SK-N-SH (cell line): ENCODE results near the gene PPP1R12C. TPM values are rescaled to one million over a fixed set of nuclear protein-coding genes. Genes with fewer than 3 reads are reported as not detected.
A peak's percentile ranks its signal among the peaks of the same experiment; 100 is the strongest.

Experiments
- CTCF ChIA-PET: fragments of 300-600, 350-600 bp; formaldehyde crosslinking; extraction: SDS; loops from one replicate; lab custom pipeline; 2021; lab: Yijun Ruan, JAX
- POLR2A ChIA-PET: fragments of 350-600 bp; sonication (Branson Sonifier 250); formaldehyde crosslinking; extraction: SDS; loops from one replicate; lab custom pipeline; 2020; ENCODE audit warnings: antibody characterized with exemption, inconsistent platforms; lab: Yijun Ruan, JAX
- DNase-seq: peaks from one replicate; pipeline ENCODE4 v3.0.0; 2012
- H2AFZ ChIP-seq: fragments of 200-600 bp; sonication (generic); 2 replicates; pipeline ENCODE4 v1.8.1; 2016; ENCODE audit warnings: antibody characterized with exemption, mild to moderate bottlenecking, low read depth
- H3F3A ChIP-seq: fragments of 200-600 bp; sonication (generic); replicated peaks from 2 replicates; pipeline ENCODE3; 2016; ENCODE audit warnings: antibody characterized with exemption, mild to moderate bottlenecking; ENCODE audit not compliant: insufficient read depth
- H3K27ac ChIP-seq, 2 experiments: fragments of 200-500 bp in 1 of 2; fragments of 200-600 bp in 1 of 2; sonication (Bioruptor generic) in 1 of 2; sonication (generic), shearing (Covaris generic) in 1 of 2; 2 replicates each; pipeline versions ENCODE4 v1.5.1 to v1.6.1; 2014 to 2016; ENCODE audit warnings: low read depth in 2 of 2, inconsistent platforms in 1 of 2, low read length in 1 of 2, mild to moderate bottlenecking in 1 of 2, mixed read lengths in 1 of 2
- H3K27me3 ChIP-seq: fragments of 200-600 bp; sonication (generic), shearing (Covaris generic); 2 replicates; pipeline ENCODE4 v1.6.1; 2016; ENCODE audit warnings: mixed run types; ENCODE audit not compliant: insufficient read depth
- H3K36me3 ChIP-seq, 2 experiments: fragments of 200-500 bp in 1 of 2; fragments of 200-600 bp in 1 of 2; sonication (Bioruptor generic) in 1 of 2; sonication (generic) in 1 of 2; replicated peaks in 1 of 2; 2 replicates each; pipeline versions ENCODE3 to v1.5.1; 2014 to 2016; ENCODE audit warnings: low read length in 1 of 2, mild to moderate bottlenecking in 1 of 2; ENCODE audit not compliant: insufficient read depth in 2 of 2, control insufficient read depth in 1 of 2
- H3K4me1 ChIP-seq, 2 experiments: fragments of 200-500 bp in 1 of 2; fragments of 200-600 bp in 1 of 2; sonication (Bioruptor generic) in 1 of 2; sonication (generic), shearing (Covaris generic) in 1 of 2; 2 replicates each; pipeline versions ENCODE4 v1.5.1 to v1.6.1; 2014 to 2016; ENCODE audit warnings: low read depth in 1 of 2, low read length in 1 of 2, mixed run types in 1 of 2; ENCODE audit not compliant: insufficient read depth in 2 of 2, control insufficient read depth in 1 of 2
- H3K4me2 ChIP-seq: fragments of 200-600 bp; sonication (generic), shearing (Covaris generic); 2 replicates; pipeline ENCODE4 v1.6.1; 2017; ENCODE audit warnings: mixed run types
- H3K4me3 ChIP-seq, 2 experiments: fragments of 200-500 bp in 1 of 2; fragments of 200-600 bp in 1 of 2; sonication (Bioruptor generic) in 1 of 2; sonication (generic), shearing (Covaris generic) in 1 of 2; 2 replicates each; pipeline versions ENCODE4 v1.5.1 to v1.8.1; 2014 to 2016; ENCODE audit warnings: low read depth in 2 of 2, inconsistent platforms in 1 of 2, low read length in 1 of 2, mild to moderate bottlenecking in 1 of 2, mixed read lengths in 1 of 2, moderate library complexity in 1 of 2
- H3K79me2 ChIP-seq: fragments of 200-600 bp; sonication (generic); 2 replicates; pipeline ENCODE4 v1.8.1; 2017; ENCODE audit warnings: mild to moderate bottlenecking; ENCODE audit not compliant: insufficient read depth
- H3K9ac ChIP-seq: fragments of 200-600 bp; sonication (generic); 2 replicates; pipeline ENCODE4 v1.6.1; 2017; ENCODE audit warnings: mixed run types
- H3K9me2 ChIP-seq: fragments of 200-600 bp; sonication (generic); 2 replicates; pipeline ENCODE4 v1.6.1; 2017; ENCODE audit warnings: mixed run types
- H3K9me3 ChIP-seq: fragments of 200-600 bp; sonication (generic); 2 replicates; pipeline ENCODE4 v1.6.1; 2017; ENCODE audit warnings: mixed run types, mild to moderate bottlenecking, moderate library complexity
- H4K20me1 ChIP-seq: fragments of 200-600 bp; sonication (generic); 2 replicates; pipeline ENCODE4 v1.6.1; 2017; ENCODE audit warnings: mild to moderate bottlenecking, mixed run types; ENCODE audit not compliant: insufficient read depth
- ELF1 ChIP-seq: IDR thresholded peaks from 2 replicates; pipeline ENCODE4 v1.4.0; 2012
- EP300 ChIP-seq, 2 experiments: IDR thresholded peaks; 2 replicates each; pipeline versions ENCODE4 v1.4.0 to v1.6.1; 2012; ENCODE audit warnings: borderline replicate concordance in 1 of 2, low read depth in 1 of 2, low read length in 1 of 2
- FOSL2 ChIP-seq: IDR thresholded peaks from 2 replicates; pipeline ENCODE4 v1.4.0; 2012; ENCODE audit warnings: low read depth, mild to moderate bottlenecking, moderate library complexity, borderline replicate concordance
- FOXJ3 ChIP-seq: sonication (generic); formaldehyde crosslinking; IDR thresholded peaks from 2 replicates; pipeline ENCODE4 v1.5.1; 2020; ENCODE audit warnings: mild to moderate bottlenecking, missing genetic modification reagents
- GABPA ChIP-seq: IDR thresholded peaks from 2 replicates; pipeline ENCODE4 v1.4.0; 2012; ENCODE audit warnings: low read depth, mild to moderate bottlenecking
- MXI1 ChIP-seq: IDR thresholded peaks from 2 replicates; pipeline ENCODE4 v1.6.1; 2012; ENCODE audit warnings: mild to moderate bottlenecking, low read depth, low read length, improper control_type of control experiment
- NFIC ChIP-seq: IDR thresholded peaks from 2 replicates; pipeline ENCODE4 v1.4.0; 2012; ENCODE audit warnings: borderline replicate concordance
- NRF1 ChIP-seq: IDR thresholded peaks from 2 replicates; pipeline ENCODE4 v1.6.1; 2012; ENCODE audit warnings: low read depth, mild to moderate bottlenecking, low read length
- RAD21 ChIP-seq: IDR thresholded peaks from 2 replicates; pipeline ENCODE4 v1.6.1; 2012; ENCODE audit warnings: mild to moderate bottlenecking, low read length
- RCOR1 ChIP-seq: fragments of 150-350 bp; IDR thresholded peaks from 2 replicates; pipeline ENCODE4 v1.6.1; 2017; ENCODE audit warnings: antibody characterized with exemption, low read length
- RXRA ChIP-seq: IDR thresholded peaks from 2 replicates; pipeline ENCODE4 v1.4.0; 2012; ENCODE audit warnings: low read depth, mild to moderate bottlenecking, borderline replicate concordance
- SIN3A ChIP-seq: IDR thresholded peaks from 2 replicates; pipeline ENCODE4 v1.6.1; 2012; ENCODE audit warnings: low read depth, mild to moderate bottlenecking, low read length, moderate library complexity, borderline replicate concordance
- TAF1 ChIP-seq: IDR thresholded peaks from 2 replicates; pipeline ENCODE4 v1.6.1; 2012; ENCODE audit warnings: low read depth, mild to moderate bottlenecking, low read length, moderate library complexity, borderline replicate concordance
- TCF12 ChIP-seq: IDR thresholded peaks from 2 replicates; pipeline ENCODE4 v1.4.0; 2012
- TEAD4 ChIP-seq: IDR thresholded peaks from 2 replicates; pipeline ENCODE4 v1.4.0; 2012; ENCODE audit warnings: mild to moderate bottlenecking, borderline replicate concordance; ENCODE audit not compliant: insufficient read depth
- WGBS: methylation state at CpG from one replicate; pipeline ENCODE4 v1.1.6; 2017; ENCODE audit warnings: low lambda C conversion rate; 5-methylcytosine and 5-hydroxymethylcytosine counted together
- polyA plus RNA-seq, 3 experiments: library from polyadenylated mRNA; depleted of rRNA; stranded (reverse); fragments of >200 nt; gene quantifications; 2 replicates each; pipeline ENCODE4 v1.2.3, GENCODE V29; 2012
- TF ChIP-seq, protein P1 (sequence below): fragments of 150-350 bp; IDR thresholded peaks from 2 replicates; pipeline ENCODE4 v1.6.1; 2017; ENCODE audit warnings: antibody characterized with exemption, low read length, low read depth, borderline replicate concordance
- TF ChIP-seq, protein P2 (sequence below): IDR thresholded peaks from 2 replicates; pipeline ENCODE4 v1.4.0; 2012; ENCODE audit warnings: low read depth, borderline replicate concordance
- TF ChIP-seq, protein P3 (sequence below): IDR thresholded peaks from 2 replicates; pipeline ENCODE4; 2012
- TF ChIP-seq, protein P4 (sequence below): fragments of 150-350 bp; IDR thresholded peaks from 2 replicates; pipeline ENCODE4 v1.6.1; 2016; ENCODE audit warnings: mild to moderate bottlenecking, low read depth, low read length
- TF ChIP-seq, protein P5 (sequence below): fragments of 200-600 bp; sonication (generic); IDR thresholded peaks from 2 replicates; pipeline ENCODE4 v1.6.1; 2017; ENCODE audit warnings: antibody characterized with exemption, mild to moderate bottlenecking, moderate library complexity

Gene PPP1R12C
- polyA plus RNA-seq, 1 of the 3 experiments (the other 2 are of a cell fraction), result 83.9 TPM

DNA sequence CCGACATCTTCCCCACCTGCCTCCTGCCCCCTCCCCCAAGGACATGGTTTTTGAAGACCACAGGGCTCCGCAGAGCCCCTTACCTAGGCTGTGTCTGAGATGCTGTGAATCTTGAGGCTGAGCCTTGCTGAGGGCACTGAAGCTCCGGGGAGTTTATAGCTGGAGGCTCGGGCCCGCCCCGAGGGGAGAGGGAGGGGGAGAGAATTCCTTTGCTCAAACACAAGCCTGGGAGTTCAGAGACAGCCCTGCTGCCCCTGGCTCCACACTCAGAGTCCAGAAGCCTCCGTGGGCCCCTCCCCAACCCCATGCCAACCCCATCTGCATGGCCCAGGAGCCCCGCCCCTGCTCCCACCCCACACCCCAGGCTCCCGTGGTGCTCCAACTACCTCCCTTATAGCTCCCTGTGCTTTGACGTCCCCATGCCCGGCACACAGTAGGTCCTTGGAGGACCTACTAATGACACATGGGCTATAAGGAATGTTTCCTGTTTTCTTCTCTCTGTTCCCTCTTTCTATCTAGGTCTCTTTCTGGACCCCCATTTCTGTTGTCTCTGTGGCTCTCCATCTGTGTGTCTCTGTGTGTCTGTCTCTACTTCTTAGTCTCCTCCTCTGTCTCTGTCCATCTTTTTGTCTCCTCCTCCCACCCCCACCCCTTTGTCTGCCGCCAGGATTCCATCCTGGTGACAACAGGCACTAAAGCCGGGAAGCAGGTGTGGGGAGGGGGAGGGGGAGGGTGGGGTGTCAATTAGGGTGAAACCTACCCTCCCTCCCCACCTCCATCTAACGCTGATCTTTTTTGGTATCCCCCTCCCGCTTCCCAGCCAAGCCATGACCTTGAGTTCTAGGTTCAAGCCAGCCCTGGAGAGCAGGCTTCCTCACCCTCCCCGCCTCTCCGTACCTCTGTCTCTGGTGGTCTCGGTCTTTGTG, 31.9 kb upstream of the PPP1R12C start, which contains the start of gene TNNT1 (continued):
- TF ChIP-seq, protein P1, sequence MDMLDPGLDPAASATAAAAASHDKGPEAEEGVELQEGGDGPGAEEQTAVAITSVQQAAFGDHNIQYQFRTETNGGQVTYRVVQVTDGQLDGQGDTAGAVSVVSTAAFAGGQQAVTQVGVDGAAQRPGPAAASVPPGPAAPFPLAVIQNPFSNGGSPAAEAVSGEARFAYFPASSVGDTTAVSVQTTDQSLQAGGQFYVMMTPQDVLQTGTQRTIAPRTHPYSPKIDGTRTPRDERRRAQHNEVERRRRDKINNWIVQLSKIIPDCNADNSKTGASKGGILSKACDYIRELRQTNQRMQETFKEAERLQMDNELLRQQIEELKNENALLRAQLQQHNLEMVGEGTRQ, result no peak
- TF ChIP-seq, protein P2, sequence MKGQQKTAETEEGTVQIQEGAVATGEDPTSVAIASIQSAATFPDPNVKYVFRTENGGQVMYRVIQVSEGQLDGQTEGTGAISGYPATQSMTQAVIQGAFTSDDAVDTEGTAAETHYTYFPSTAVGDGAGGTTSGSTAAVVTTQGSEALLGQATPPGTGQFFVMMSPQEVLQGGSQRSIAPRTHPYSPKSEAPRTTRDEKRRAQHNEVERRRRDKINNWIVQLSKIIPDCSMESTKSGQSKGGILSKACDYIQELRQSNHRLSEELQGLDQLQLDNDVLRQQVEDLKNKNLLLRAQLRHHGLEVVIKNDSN, result no peak
- TF ChIP-seq NFIC, result no peak
- TF ChIP-seq RXRA, result no peak
- no peak for TF ChIP-seq ELF1
- TF ChIP-seq TAF1, result no peak

DNA sequence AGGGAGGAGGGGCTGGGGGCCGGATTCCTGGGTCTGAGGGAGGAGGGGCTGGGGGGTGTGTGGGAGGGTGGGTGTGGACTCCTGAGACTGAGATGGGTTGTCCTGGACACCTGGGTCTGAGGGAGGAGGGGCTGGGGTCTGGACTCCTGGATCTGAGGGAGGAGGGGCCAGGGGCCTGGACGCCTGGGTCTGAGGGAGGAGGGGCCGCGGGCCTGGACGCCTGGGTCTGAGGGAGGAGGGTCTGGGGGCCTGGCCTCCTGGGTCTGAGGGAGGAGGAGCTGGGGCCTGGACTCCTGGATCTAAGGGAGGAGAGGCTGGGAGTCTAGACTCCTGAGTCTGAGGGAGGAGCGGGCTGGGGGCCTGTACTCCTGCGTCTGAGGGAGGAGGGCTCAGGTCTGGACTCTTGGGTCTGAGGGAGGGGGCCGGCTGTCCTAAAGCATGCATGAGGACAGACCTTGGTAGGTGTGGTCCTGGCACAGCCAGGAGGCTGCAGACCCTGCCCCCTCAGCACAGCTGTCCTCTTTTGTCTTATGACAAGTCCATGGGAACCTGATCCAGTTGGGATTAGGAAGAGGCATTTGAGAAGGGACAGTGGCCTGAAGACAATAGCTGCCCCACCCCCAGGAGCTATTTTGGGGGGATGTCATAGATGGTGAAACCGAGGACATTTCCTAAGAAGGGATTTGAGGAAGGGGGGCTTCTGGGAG, 30.3 kb upstream of the PPP1R12C start:
- Histone ChIP-seq H3K27ac (no peak overlapping the region), H2AFZ (no peak overlapping the region), H3K9me3 (no peaks in the 10 kb centered on the region), H3K4me2 (no peak overlapping the region), H3K4me3 (no peak overlapping the region), H3K79me2 (no peaks in the 10 kb centered on the region), H3K9ac (no peak overlapping the region), H4K20me1 (no peaks in the 10 kb centered on the region), H3K9me2 (no peaks in the 10 kb centered on the region), H3K27me3 (peaks cover 28% of the 10 kb centered on the region), H3K4me1 (no peaks in the 10 kb centered on the region; a peak in 1 of 4 replicates), H3K36me3 (no peaks in the 10 kb centered on the region), H3F3A (no peaks in the 10 kb centered on the region)
- CTCF ChIA-PET, result interaction anchor here (0.9 to 9.7 kb wide), 2 partner anchors 13 to 275 kb away, joined by 3 to 116 read pairs; no protein-coding TSS in a partner anchor
- POLR2A ChIA-PET, result no interaction called here
- 51% methylated on average over 4 of the region's 9 CpGs for WGBS
- peak; percentile 16 for DNase-seq
- no peak for TF ChIP-seq RAD21
- TF ChIP-seq, protein P3, sequence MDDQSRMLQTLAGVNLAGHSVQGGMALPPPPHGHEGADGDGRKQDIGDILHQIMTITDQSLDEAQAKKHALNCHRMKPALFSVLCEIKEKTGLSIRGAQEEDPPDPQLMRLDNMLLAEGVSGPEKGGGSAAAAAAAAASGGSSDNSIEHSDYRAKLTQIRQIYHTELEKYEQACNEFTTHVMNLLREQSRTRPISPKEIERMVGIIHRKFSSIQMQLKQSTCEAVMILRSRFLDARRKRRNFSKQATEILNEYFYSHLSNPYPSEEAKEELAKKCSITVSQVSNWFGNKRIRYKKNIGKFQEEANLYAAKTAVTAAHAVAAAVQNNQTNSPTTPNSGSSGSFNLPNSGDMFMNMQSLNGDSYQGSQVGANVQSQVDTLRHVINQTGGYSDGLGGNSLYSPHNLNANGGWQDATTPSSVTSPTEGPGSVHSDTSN, result no peak
- TF ChIP-seq TCF12, result no peak
- TF ChIP-seq TEAD4, result no peak
- TF ChIP-seq RXRA, result no peak
- TF ChIP-seq, protein P4, sequence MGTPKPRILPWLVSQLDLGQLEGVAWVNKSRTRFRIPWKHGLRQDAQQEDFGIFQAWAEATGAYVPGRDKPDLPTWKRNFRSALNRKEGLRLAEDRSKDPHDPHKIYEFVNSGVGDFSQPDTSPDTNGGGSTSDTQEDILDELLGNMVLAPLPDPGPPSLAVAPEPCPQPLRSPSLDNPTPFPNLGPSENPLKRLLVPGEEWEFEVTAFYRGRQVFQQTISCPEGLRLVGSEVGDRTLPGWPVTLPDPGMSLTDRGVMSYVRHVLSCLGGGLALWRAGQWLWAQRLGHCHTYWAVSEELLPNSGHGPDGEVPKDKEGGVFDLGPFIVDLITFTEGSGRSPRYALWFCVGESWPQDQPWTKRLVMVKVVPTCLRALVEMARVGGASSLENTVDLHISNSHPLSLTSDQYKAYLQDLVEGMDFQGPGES, result no peak
- TF ChIP-seq, protein P5, sequence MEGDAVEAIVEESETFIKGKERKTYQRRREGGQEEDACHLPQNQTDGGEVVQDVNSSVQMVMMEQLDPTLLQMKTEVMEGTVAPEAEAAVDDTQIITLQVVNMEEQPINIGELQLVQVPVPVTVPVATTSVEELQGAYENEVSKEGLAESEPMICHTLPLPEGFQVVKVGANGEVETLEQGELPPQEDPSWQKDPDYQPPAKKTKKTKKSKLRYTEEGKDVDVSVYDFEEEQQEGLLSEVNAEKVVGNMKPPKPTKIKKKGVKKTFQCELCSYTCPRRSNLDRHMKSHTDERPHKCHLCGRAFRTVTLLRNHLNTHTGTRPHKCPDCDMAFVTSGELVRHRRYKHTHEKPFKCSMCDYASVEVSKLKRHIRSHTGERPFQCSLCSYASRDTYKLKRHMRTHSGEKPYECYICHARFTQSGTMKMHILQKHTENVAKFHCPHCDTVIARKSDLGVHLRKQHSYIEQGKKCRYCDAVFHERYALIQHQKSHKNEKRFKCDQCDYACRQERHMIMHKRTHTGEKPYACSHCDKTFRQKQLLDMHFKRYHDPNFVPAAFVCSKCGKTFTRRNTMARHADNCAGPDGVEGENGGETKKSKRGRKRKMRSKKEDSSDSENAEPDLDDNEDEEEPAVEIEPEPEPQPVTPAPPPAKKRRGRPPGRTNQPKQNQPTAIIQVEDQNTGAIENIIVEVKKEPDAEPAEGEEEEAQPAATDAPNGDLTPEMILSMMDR, result no peak
- TF ChIP-seq FOXJ3 (CRISPR knock-in tag), result no peak
- TF ChIP-seq, protein P2, result no peak
- no peak for TF ChIP-seq EP300 (IDR thresholded peaks at IDR 0.05; ENCODE audit: borderline replicate concordance in 1 of 2, low read depth in 1 of 2, low read length in 1 of 2)
- no peak for TF ChIP-seq ELF1
- no peak for TF ChIP-seq SIN3A
- no peak for TF ChIP-seq MXI1
- TF ChIP-seq GABPA, result no peak
- TF ChIP-seq NRF1, result no peak
- TF ChIP-seq RCOR1, result no peak
- TF ChIP-seq, protein P1, result no peak
- TF ChIP-seq FOSL2, result no peak
- no peak for TF ChIP-seq TAF1
